Right forelimb (tissue), 1 donor: ENCODE results near the gene CAD.

Experiments used
- DNase-seq: peaks from one replicate; pipeline ENCODE4 v3.0.0-alpha.2; 2018

The CAD gene

DNA sequence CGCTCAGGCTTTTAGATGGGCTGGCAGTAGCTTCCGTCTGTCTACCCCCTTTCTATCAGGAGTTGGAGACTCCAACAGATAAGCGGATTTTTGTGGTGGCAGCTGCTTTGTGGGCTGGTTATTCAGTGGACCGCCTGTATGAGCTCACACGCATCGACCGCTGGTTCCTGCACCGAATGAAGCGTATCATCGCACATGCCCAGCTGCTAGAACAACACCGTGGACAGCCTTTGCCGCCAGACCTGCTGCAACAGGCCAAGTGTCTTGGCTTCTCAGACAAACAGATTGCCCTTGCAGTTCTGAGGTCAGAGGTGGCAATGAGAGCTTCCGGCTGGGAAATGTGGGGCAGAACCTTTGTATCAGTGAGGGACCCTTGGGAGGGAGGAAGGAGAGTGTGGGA lies 14.8 kb downstream of the CAD start:
- no peak for DNase-seq

DNA sequence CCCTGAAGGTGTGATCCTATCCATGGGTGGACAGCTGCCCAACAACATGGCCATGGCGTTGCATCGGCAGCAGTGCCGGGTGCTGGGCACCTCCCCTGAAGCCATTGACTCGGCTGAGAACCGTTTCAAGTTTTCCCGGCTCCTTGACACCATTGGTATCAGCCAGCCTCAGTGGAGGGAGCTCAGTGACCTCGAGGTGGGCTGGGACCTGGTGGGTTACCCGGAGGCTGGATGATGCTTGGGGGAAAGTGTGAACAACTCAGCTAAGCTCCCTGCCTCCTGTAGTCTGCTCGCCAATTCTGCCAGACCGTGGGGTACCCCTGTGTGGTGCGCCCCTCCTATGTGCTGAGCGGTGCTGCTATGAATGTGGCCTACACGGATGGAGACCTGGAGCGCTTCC lies 16.2 kb downstream of the CAD start:
- no peak for DNase-seq

DNA sequence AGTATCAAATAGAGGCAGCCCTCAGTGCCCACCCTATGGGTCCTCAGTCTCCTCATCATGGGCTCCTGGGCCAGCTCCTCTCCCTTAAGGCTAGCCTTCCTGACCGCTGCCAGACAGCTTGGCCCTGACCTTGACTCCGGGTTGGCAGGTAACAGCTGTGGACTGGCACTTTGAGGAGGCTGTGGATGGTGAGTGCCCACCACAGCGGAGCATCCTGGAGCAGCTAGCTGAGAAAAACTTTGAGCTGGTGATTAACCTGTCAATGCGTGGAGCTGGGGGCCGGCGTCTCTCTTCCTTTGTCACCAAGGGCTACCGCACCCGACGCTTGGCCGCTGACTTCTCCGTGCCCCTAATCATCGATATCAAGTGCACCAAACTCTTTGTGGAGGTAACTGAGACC lies 19.0 kb downstream of the CAD start:
- no peak for DNase-seq

DNA sequence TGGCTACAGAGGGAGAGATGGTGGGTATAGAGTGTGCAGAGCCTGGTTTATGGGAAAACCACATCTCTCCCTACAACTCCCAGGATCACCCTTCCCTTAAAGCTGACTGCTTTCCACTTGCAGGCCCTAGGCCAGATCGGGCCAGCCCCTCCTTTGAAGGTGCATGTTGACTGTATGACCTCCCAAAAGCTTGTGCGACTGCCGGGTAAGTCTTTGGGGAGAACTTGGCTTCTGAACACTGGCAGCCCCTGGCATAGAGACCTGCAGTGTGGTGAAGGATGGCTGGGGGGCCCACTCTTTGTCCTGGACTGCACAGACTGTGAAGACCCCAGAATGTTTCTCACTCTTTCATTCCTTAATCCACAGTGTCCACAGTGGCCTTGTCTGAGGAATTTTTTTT lies 19.5 kb downstream of the CAD start:
- DNase-seq, result no peak

DNA sequence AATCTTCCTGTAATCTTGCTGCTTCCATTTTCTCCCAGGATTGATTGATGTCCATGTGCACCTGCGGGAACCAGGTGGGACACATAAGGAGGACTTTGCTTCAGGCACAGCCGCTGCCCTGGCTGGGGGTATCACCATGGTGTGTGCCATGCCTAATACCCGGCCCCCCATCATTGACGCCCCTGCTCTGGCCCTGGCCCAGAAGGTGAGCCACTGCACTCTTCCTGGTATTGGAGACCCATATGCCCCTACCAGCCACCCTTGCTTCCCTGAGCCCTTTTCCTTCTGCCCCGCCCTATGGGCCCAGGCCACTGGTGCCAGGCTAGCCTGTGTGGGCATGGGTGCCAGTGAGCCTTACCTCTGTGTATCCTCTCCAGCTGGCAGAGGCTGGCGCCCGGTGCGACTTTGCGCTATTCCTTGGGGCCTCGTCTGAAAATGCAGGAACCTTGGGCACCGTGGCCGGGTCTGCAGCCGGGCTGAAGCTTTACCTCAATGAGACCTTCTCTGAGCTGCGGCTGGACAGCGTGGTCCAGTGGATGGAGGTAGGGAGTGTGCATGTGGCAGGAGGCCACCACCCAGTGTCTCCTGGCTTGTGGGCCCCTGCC lies 20.3 kb downstream of the CAD start:
- DNase-seq, result no peak

DNA sequence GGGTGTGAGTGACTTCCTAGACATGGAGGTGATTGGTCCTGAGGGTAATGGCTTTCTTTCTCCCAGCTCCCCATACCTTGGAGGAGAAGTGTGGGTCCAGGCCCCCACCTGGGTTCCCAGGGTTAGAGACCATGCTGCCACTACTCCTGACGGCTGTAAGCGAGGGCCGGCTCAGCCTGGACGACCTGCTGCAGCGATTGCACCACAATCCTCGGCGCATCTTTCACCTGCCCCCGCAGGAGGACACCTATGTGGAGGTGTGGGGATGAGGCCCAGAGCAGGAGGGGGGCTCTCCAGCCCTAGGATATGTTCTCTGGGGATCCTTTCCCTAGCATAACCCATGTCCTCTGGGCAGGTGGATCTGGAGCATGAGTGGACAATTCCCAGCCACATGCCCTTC lies 21.8 kb downstream of the CAD start:
- DNase-seq, result no peak

DNA sequence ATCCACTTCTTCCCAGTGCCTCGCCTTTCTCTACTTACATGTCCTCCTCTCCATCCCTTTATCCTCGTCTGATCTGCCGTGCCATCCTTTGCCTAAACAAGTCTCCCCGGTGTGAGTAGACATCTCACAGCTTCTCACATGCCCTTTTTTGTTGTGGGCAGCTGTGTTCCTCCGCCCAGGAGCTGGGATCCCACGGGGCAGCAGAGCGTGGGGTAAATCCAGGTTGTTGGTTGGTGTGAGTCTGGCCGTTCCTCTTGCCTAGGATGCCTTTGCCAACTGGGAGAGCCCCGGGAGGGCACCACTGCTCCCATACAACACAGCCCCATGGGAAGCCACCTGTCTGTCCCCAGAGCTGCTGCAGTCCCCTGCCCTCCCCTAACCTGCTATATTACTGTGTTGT lies 23.2 kb downstream of the CAD start:
- no peak for DNase-seq

DNA sequence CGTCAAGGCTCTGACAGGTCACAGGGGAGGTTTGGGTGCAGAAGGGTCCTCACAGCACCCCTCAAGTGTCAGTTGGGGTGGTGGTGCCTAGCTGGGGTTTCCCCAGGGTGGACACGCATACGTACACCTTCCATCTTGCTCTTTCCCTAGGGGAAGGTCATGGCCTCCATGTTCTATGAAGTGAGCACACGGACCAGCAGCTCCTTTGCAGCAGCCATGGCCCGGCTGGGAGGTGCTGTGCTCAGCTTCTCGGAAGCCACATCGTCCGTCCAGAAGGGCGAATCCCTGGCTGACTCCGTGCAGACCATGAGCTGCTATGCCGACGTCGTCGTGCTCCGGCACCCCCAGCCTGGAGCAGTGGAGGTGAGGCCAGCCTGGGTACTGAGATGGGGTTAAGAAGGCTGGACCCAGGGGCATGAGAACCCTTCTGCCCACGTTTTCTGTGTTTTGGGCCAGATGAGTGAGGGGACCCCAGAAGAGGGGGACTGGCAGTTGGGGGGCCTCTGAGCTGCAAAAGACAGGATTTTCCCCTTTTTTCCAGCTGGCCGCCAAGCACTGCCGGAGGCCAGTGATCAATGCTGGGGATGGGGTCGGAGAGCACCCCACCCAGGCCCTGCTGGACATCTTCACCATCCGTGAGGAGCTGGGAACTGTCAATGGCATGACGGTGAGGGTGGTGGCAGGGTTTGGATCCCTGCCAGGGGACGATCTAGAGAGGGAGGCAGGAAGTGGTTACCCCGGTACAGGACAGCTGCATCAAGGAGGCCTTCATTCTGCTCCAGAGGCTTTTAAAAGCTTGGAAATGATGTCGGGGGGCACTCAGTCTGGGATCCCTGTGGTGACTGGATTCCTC lies 24.8 kb downstream of the CAD start:
- DNase-seq, result no peak

DNA sequence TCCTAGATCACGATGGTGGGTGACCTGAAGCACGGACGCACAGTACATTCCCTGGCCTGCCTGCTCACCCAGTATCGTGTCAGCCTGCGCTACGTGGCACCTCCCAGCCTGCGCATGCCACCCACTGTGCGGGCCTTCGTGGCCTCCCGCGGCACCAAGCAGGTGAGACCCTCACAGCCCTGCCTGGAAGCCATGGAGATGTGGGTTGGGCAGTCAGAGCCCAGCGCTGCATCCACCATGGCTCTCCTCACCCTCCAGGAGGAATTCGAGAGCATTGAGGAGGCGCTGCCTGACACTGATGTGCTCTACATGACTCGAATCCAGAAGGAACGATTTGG lies 25.4 kb downstream of the CAD start:
- no peak for DNase-seq

DNA sequence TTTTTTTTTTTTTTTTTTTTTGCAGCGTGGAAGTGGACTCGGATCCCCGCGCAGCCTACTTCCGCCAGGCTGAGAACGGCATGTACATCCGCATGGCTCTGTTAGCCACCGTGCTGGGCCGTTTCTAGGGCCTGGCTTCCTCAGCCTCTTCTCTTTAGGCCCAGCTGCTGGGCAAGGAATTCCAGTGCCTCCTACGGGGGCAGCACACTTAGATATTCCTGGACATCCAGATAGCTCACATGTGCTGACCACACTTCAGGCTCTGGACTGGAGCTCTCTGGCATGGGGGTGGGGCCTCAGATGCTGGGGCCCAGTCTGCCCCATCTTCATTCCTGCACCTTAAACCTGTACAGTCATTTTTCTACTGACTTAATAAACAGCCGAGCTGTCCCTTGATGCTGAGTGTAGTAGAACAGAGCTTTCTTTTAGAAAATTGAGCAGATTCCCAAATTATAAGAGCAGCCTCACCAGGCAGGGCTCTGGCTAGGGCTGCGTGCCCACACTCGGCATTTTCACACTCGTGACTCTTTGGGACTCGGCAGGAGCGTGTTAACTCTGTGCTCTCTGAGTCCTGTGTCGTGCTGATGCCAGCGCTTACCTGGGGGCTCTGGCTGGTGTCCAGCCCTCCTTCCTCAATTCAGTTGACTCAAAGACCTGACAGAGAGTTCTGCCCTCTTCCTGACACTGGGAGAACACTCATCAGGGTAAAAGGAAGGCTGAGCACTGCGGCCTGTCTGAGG lies 26.4 kb downstream of the CAD start:
- DNase-seq, result no peak

DNA sequence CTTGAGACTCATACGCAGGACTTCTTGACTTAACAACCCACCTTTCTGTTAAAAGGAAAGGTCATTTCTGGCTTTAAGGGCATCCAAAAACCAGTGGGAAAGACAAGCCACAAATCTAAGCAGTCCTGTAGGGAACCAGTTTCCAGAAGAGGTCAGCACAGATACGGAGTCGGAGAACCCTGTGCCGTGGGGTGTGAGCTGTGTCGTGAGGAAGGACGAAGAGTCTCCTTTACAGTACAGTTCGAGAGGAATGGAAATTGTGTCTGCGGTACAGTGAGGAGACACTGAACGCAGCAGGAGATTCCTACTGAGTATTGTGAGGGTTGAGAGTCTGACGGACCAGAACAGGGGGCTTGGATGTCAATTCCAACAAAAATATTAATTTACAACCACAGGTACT lies 27.9 kb downstream of the CAD start:
- DNase-seq, result no peak

DNA sequence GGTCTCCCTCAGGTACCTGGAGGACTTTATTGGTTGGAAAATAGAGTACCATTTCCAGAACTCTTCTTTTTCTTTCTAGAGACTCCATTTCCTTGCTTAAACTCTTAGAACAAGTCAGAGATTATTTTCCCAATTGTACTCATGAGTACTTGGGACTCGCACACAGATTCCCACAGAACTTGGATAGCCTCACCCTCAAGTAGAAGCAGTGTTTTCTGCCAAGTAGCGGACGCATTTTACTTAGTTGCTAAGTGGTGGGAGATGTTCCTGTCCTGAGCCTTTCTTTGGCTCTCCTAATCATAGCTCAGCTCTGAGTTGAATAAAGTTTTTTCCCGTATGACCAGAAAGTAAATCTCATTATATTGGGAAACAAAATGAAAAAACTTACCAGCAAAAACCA lies 28.5 kb downstream of the CAD start:
- no peak for DNase-seq

DNA sequence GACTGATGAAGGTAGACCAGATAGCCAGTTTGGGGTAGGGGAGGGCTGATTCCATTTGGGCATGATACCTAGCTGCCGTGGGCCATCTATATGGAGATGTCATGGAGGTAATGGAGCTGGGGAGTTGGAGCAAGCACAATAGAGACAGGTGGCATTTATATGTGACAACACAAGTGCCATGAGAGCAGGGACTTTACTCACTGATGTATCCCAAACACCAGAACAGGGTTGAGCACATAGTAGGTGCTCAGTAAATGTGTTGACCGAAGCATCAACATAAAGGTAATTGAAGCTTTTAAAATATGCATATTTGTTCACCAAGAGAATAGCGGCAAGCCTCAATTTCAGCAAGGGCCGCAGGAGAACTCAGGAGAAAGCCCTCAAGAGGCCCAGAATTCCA lies 30.7 kb downstream of the CAD start:
- DNase-seq, result no peak

DNA sequence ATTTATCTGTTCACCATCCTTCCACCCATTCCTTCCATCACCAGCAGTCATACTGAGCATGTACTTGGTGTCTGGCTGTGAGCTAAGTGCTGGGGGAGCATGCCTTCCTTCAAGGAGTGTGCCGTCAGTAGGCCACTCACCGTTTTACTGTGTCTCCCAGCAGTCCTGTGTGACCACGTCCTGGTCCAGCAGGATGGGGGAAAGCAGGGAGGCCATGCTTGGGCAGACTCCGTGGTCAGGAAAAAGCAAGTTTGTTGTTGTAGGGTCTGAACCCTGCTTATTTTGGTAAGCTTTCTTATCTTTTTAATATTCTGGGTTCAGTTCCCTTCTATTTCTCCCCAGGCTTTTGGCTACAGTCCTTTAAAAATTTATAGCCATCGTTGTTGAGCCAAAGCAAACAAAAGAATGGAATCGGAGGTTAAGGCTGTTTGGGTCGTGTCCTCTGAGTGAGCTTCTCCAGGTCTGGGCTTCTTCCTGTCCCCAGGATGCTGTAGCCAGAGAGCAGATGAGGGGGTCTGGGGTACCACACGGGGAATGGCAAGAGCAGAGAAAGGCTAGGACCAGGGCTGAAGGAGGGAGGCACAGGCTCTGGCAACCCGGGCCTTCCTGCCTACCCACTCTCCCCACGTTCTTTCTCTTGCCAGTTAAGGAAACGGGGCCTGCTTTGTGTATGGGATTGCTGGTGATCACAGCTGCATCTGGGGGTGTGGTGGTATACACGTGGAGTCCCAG lies 32.2 kb downstream of the CAD start:
- no peak for DNase-seq

DNA sequence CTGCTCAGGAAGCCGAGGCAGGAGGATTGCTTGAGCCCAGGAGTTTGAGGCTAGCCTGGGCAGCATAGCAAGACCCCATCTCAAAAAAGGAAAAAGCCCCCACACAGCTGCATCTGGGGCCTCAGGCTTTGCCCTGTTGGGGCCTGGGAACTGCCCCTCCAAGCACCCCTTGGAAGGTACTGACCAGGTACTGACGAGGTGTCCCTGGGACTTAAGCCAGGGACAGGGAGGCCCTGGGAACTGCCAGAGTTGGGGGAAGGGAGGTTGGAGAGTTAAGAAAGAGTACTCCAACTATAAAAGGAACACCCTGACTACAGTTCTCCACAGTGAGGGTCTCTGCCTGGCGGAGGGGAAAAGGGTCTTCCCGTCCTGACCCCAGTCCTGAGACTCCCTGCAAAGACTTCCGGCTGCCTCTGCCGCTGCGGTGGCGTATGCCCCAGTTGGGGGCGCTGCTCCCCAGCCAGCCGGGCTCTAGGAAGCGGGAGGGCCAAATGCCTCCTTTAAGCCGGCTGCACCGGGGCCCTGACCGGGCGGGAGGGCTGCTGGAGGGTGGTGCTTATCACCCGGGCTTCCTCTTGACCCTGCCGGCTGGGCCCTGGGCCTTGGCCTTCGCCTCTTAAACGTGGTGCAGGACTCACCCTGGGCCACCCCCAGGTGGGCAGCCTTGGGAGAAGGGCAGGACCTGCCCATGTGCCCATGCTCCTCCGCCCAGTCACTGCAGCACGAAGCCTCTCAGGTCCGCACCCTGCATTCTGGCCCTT lies 32.9 kb downstream of the CAD start:
- no peak for DNase-seq

DNA sequence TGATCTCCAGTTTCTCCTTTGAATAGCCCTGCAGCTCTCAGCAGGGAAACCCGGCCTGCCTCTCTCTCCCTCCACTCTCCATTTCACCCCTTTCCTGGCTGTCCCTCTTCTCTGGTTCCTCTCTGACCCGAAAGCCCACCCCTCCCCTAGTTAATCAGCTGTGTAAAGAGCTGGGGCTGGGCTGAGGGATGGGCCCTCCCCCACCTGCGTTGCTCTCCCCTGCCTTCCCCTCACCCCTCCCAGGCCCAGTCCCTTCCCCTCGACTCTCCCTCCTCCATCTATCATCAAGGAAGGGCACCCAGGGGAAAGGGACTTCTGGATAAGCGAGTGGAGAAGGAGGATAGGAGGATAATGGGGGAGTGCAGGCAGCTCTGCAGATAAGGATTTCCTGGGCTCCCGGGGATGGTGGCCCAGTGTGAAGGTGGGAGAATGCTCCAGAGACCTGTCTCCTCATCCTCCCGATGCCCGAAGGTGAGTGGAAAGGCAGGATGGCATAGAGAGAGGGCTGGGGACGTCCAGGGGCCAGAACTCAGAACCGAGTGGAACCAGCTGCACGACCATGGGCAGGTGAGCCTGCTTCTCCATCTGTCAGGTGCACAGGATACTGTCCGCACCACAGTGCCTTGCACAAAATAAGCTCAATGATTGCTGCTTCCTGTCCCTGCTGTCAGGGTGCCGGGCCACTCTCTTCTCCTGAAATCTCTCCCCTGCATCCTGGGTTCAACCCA lies 33.6 kb downstream of the CAD start:
- no peak for DNase-seq

DNA sequence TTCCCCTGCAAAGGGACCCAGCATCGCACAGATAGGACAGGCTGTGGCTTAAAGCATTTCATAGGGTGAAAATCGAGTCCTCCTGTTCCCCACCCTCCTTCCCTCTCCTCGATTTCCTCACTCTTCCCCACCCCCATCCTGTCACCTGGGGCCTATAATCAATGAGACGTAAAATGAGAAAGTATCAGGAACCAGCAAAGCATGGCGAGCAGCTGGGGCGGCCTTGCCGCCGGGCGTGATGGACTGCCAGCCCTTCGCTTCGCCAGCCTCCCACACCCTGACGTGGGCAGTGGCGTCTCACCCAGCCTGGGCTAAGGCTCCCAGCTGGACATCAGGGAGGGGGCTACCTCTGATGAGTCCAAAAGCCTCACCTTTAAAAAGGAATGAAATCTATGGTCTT lies 34.6 kb downstream of the CAD start:
- no peak for DNase-seq

DNA sequence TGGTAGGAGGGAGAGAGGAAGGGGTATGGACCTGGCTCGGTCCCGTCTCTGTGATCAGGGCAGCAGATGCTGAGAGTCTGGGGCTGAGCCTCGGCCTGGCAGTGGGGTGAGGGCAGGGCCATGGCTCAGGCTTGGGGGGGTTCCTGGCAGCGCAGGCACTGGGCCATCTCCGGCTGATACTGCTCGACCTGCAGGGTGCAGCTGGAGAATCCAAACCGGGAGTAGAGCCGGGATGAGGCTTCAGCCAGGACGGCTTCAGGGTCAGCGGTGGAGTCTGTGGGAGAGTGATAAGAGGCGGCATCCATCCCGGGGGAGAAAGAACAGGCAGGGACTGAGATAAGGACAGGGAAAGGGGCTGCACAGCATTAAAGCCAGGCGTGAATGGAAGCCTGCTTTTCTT lies 38.0 kb downstream of the CAD start:
- no peak for DNase-seq

DNA sequence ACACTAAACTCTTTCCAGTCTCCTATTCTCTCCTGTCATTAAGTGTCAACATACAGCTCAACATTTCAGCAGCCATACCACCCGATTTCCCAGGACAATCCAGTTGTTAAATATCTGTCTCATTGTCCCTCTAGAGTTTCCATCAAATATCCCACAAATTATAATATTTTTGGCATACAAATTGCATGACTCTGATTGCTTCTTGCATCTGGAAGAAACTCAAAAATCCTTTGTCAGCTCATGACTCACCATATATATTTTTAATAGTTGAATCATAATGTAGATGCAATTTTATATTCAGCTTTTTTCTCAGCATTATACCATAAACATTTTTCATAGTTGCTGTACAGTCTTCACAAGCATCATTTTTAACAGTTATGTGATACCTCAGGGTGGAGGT lies 38.5 kb downstream of the CAD start:
- DNase-seq, result no peak

DNA sequence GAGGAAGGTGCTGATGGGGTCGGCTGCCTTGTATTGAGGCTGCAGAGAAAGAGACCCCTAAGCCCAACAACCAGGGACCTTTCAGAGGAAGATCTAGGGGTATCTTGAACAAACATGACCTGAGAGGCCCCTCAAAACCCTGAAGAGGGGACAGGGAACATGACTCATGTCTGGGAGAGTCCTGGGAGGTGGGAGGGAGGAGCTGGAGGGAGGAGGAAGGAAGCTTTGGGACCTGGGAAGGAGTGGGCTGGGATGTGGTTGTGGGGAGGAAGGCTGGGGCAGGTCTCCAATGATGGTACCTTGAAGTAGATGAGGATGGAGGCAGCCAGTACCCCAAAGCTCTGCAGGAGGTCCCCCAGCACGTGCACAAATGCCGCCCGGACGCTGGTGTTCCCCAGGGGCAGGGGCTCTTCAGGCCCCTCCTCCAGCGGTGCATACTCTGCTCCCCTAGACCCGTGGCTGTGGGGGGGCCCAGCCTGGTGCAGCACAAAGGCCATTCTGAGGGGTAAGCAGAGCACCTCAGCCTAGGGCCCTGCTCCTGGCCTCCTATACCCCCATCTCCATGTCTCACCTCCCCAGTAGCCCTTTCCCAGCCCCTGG lies 39.8 kb downstream of the CAD start:
- no peak for DNase-seq

DNA sequence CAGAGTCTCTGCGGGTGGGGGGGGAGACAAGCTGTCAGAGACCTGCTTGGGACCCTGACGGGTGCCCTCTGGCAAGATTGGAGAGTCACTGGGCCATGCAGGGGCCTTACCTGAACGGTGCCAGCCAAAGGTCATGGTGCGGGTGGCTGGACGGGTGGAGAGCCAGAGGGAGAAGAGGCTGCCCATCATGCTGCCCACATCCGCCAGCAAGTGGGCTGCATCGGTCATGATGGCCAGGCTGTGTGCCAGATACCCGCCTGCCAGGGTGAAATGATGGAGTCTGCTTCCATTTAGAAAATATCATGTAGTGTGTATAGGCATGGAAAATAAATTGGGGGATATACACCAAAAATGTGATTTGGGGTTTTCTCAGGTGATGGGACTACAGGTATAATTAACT lies 40.9 kb downstream of the CAD start:
- DNase-seq, result no peak
